A549 (cell line): ENCODE data around the gene ADSL.

Experiments
- CEBPB ChIP-seq, 2 experiments: fragments of >200 bp in 1 of 2; sonication (Bioruptor Twin) in 1 of 2; formaldehyde crosslinking in 1 of 2; IDR thresholded peaks; 2 replicates each; pipeline ENCODE4 v1.6.1; 2012 to 2016
- JUNB ChIP-seq: fragments of >200 bp; sonication (Bioruptor Twin); formaldehyde crosslinking; IDR thresholded peaks from 2 replicates; pipeline ENCODE4 v1.6.1; 2016
- KDM5A ChIP-seq: fragments of 200-600 bp; sonication (generic); IDR thresholded peaks from 2 replicates; pipeline ENCODE4 v1.6.1; 2016; ENCODE audit warnings: antibody characterized with exemption, mild to moderate bottlenecking
- MAX ChIP-seq: IDR thresholded peaks from 2 replicates; pipeline ENCODE4 v1.6.1; 2012
- POLR2A ChIP-seq: IDR thresholded peaks from 2 replicates; pipeline ENCODE4 v1.6.1; 2012; ENCODE audit warnings: mild to moderate bottlenecking, low read length
- USF2 ChIP-seq: fragments of 450-650 bp; IDR thresholded peaks from 2 replicates; pipeline ENCODE4 v1.6.1; 2014; ENCODE audit warnings: antibody characterized with exemption
- TF ChIP-seq, protein P1 (sequence below): fragments of >200 bp; sonication (Bioruptor Twin); formaldehyde crosslinking; IDR thresholded peaks from 3 replicates; pipeline ENCODE4 v1.5.1; 2016

DNA sequence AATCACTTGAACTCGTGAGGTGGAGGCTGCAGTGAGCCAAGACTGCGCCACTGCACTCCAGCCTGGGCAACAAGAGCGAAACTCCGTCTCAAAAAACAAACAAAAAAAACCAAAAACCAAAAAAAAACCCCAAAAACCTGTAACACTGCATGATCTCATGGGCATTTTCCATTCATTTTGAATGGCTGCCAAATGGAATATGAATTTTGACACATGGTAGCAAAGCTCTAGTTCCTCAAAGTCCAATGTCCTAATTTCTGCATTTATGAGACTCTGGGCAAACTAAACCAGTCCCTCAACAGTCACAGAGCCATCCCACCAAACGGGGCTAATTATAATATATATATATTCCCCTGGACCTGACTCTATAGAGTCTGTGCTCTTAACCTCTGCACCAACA is 85.9 kb downstream of the ADSL start:
- TF ChIP-seq POLR2A (no peak), CEBPB (IDR thresholded peaks at IDR 0.05) (no peak), JUNB (no peak), KDM5A (no peak), USF2 (no peak), MAX (no peak)
- TF ChIP-seq, protein P1, sequence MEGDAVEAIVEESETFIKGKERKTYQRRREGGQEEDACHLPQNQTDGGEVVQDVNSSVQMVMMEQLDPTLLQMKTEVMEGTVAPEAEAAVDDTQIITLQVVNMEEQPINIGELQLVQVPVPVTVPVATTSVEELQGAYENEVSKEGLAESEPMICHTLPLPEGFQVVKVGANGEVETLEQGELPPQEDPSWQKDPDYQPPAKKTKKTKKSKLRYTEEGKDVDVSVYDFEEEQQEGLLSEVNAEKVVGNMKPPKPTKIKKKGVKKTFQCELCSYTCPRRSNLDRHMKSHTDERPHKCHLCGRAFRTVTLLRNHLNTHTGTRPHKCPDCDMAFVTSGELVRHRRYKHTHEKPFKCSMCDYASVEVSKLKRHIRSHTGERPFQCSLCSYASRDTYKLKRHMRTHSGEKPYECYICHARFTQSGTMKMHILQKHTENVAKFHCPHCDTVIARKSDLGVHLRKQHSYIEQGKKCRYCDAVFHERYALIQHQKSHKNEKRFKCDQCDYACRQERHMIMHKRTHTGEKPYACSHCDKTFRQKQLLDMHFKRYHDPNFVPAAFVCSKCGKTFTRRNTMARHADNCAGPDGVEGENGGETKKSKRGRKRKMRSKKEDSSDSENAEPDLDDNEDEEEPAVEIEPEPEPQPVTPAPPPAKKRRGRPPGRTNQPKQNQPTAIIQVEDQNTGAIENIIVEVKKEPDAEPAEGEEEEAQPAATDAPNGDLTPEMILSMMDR, result no peak
